Measurements from ENCODE around the gene CASD1.

DNA sequence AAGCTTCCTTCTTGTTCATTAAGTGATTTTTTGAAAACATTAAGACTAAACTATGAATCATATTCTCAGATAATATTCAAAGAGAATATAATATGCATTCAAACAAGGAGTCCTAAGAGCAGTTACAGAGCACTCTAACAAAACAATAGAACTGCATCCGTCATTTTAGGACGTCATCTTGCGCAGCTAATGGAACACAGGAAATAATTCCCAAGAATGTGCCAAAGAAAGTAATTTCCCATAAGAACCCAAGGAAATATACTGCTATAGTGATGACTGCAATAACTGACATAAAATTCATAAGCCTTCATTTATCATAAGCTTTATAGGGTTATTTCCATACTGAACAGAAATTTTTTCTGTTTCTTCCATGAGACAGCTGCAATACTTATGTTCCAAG is 28.3 kb upstream of the CASD1 start:
- TF ChIP-seq POLR2A (IDR thresholded peaks at IDR 0.05; ENCODE audit: low read depth, low read length) (no peak), POLR2AphosphoS5 (IDR thresholded peaks at IDR 0.05; ENCODE audit: low read depth, low read length) (no peak)

Data from GM12892 (cell line).